ENCODE measurements around the gene FHIT. TPM values are rescaled to one million over a fixed set of nuclear protein-coding genes. Genes with fewer than 3 reads are reported as not detected.

The FHIT gene
- total RNA-seq, 1 experiment from 2014 or later, result 3.6 TPM

GRCh38 chr3:61299343-61300005, 48.2 kb upstream of the FHIT start:
- BruUV-seq (replicated peaks), result no TSS peak
- no peak for DNase-seq

GRCh38 chr3:61297821-61298220, 46.6 kb upstream of the FHIT start:
- H3K79me2 ChIP-seq (ENCODE audit: low read length), result no peaks in the 10 kb centered on the region
- no peak overlapping the region for H3K9ac ChIP-seq (ENCODE audit: low read length)
- H3K27me3 ChIP-seq (ENCODE audit: low read length), result peaks cover 26% of the 10 kb centered on the region
- TF ChIP-seq EZH2phosphoT487 (IDR thresholded peaks at IDR 0.05; ENCODE audit: borderline replicate concordance, low read length), result no peak
- no peak for TF ChIP-seq EZH2 (IDR thresholded peaks at IDR 0.05; ENCODE audit: low read length, unreplicated experiment)
- no peak for TF ChIP-seq CTCF (conservative IDR thresholded peaks at IDR 0.05; ENCODE audit: low read depth, low read length)
- ATAC-seq (no peak), DNase-seq (no peak)
- no peak overlapping the region for H3K4me2 ChIP-seq (ENCODE audit: low read length)
- H3K4me1 ChIP-seq (ENCODE audit: insufficient read depth, low read length), result no peaks in the 10 kb centered on the region
- no peak overlapping the region for H2AFZ ChIP-seq (ENCODE audit: low read length)
- H4K20me1 ChIP-seq (ENCODE audit: low read length), result no peaks in the 10 kb centered on the region
- no peak overlapping the region for H3K27ac ChIP-seq (ENCODE audit: low read length)
- intact Hi-C loops (cut with micrococcal nuclease), result loop anchor here (10.0 kb wide), 1 partner anchor 713 kb away; no protein-coding TSS in a partner anchor
- POLR2A ChIA-PET (ENCODE audit: unreplicated experiment), result no interaction called here
- no TSS peak for BruUV-seq (replicated peaks)
- H3K9me3 ChIP-seq (ENCODE audit: low read length), result no peaks in the 10 kb centered on the region
- no peak overlapping the region for H3K4me3 ChIP-seq (ENCODE audit: low read length)
- CTCF ChIA-PET, result no interaction called here
- no peaks in the 10 kb centered on the region for H3F3A ChIP-seq (ENCODE audit: low read length, unreplicated experiment)
- H3K36me3 ChIP-seq (ENCODE audit: low read depth, low read length), result no peaks in the 10 kb centered on the region
- H3K9me2 ChIP-seq (replicated peaks; ENCODE audit: low read length), result no peaks in the 10 kb centered on the region

More at GRCh38 chr3:61299343-61300005, 48.2 kb upstream of the FHIT start:
- no peak overlapping the region for H3K27ac ChIP-seq (ENCODE audit: low read length)
- no peaks in the 10 kb centered on the region for H4K20me1 ChIP-seq (ENCODE audit: low read length)
- H3K9me2 ChIP-seq (replicated peaks; ENCODE audit: low read length), result no peaks in the 10 kb centered on the region
- no peak overlapping the region for H3K4me2 ChIP-seq (ENCODE audit: low read length)
- intact Hi-C loops (cut with micrococcal nuclease), result loop anchor here (10.0 kb wide), 1 partner anchor 715 kb away; no protein-coding TSS in a partner anchor
- ChIA-PET POLR2A (ENCODE audit: unreplicated experiment) (no interaction called here), CTCF (no interaction called here)
- no peaks in the 10 kb centered on the region for H3K79me2 ChIP-seq (ENCODE audit: low read length)
- H3K9me3 ChIP-seq (ENCODE audit: low read length), result no peaks in the 10 kb centered on the region
- no peak overlapping the region for H3K4me3 ChIP-seq (ENCODE audit: low read length)
- TF ChIP-seq EZH2 (IDR thresholded peaks at IDR 0.05; ENCODE audit: low read length, unreplicated experiment), result no peak
- no peak for TF ChIP-seq CTCF (conservative IDR thresholded peaks at IDR 0.05; ENCODE audit: low read depth, low read length)
- no peak for TF ChIP-seq EZH2phosphoT487 (IDR thresholded peaks at IDR 0.05; ENCODE audit: borderline replicate concordance, low read length)
- no peak overlapping the region for H3K9ac ChIP-seq (ENCODE audit: low read length)
- H3F3A ChIP-seq (ENCODE audit: low read length, unreplicated experiment), result no peaks in the 10 kb centered on the region
- H3K36me3 ChIP-seq (ENCODE audit: low read depth, low read length), result no peaks in the 10 kb centered on the region
- peaks cover 26% of the 10 kb centered on the region for H3K27me3 ChIP-seq (ENCODE audit: low read length)
- no peak overlapping the region for H2AFZ ChIP-seq (ENCODE audit: low read length)
- ATAC-seq, result no peak
- H3K4me1 ChIP-seq (ENCODE audit: insufficient read depth, low read length), result no peaks in the 10 kb centered on the region

- Histone ChIP-seq H3K9me3 (ENCODE audit: low read length) (no peaks in the 10 kb centered on the region), H3K9me2 (replicated peaks; ENCODE audit: low read length) (no peaks in the 10 kb centered on the region), H3F3A (ENCODE audit: low read length, unreplicated experiment) (no peaks in the 10 kb centered on the region), H3K9ac (ENCODE audit: low read length) (no peak overlapping the region), H2AFZ (ENCODE audit: low read length) (no peak overlapping the region), H3K4me3 (ENCODE audit: low read length) (no peak overlapping the region), H3K79me2 (ENCODE audit: low read length) (no peaks in the 10 kb centered on the region), H3K27me3 (ENCODE audit: low read length) (0 out of 2 replicates have a peak, but pooled peaks cover 3% of the 10 kb centered on the region), H3K27ac (ENCODE audit: low read length) (no peak overlapping the region), H3K4me1 (ENCODE audit: insufficient read depth, low read length) (no peaks in the 10 kb centered on the region), H4K20me1 (ENCODE audit: low read length) (no peaks in the 10 kb centered on the region), H3K4me2 (ENCODE audit: low read length) (no peak overlapping the region), H3K36me3 (ENCODE audit: low read depth, low read length) (no peaks in the 10 kb centered on the region)
- POLR2A ChIA-PET (ENCODE audit: unreplicated experiment), result no interaction called here
- ATAC-seq (no peak), DNase-seq (no peak)
- no peak for TF ChIP-seq CTCF (conservative IDR thresholded peaks at IDR 0.05; ENCODE audit: low read depth, low read length)
- no peak for TF ChIP-seq EZH2phosphoT487 (IDR thresholded peaks at IDR 0.05; ENCODE audit: borderline replicate concordance, low read length)
- CTCF ChIA-PET, result no interaction called here
- BruUV-seq (replicated peaks), result no TSS peak
- intact Hi-C loops (cut with micrococcal nuclease), result no loop called here
Observed at GRCh38 chr3:61288446-61288845, 37.2 kb upstream of the FHIT start.

All from PC-3 (cell line).